Mesenteric fat pad (tissue), 1 donor: ENCODE data around the gene CLCA2. TPM values are rescaled to one million over a fixed set of nuclear protein-coding genes. Genes with fewer than 3 reads are reported as not detected.

Experiments used
- total RNA-seq: library from RNA; stranded (reverse); fragmentation: NEBNext Ultra II Directional; extraction: Animal tissue kit (Norgen Biotek cat#: 25700); gene quantifications from one replicate; pipeline ENCODE4 v1.2.1, GENCODE V29; 2021
- donor health status: DM: yes; HTN: yes; CAD: no.

CLCA2 gene
- total RNA-seq, 1 donor from 2014 or later = 1.9 TPM

Other genes starting within 250 kb of the CLCA2 start
- gene ODF2L, start 27.8 kb upstream of the CLCA2 start, total RNA-seq = 48.2 TPM
- 0.29 TPM for gene CLCA1, start 44.8 kb downstream of the CLCA2 start, total RNA-seq
- not detected for gene CLCA4, start 122.9 kb downstream of the CLCA2 start, total RNA-seq